PC-3 (cell line): ENCODE measurements around the gene TCF12. TPM values are rescaled to one million over a fixed set of nuclear protein-coding genes. Genes with fewer than 3 reads are reported as not detected.

Experiments
- ATAC-seq: fragments of 200-7000 bp; cut with Tn5 transposase; 2 replicates; pipeline ENCODE4 v1.9.1; 2020; ENCODE audit warnings: mild to moderate bottlenecking, moderate library complexity
- BruUV-seq: library from RNA; stranded (reverse); fragments of 400-500 nt; replicated peaks from 2 replicates; lab custom pipeline; 2021; lab: Mats Ljungman, UMichigan
- CTCF ChIA-PET: fragments of 300-600 bp; sonication (Branson Sonifier 250); formaldehyde crosslinking; loops from one replicate; lab custom pipeline; 2022; ENCODE audit warnings: antibody characterized with exemption; lab: Charles Lee
- POLR2A ChIA-PET: fragments of 300-600 bp; sonication (Branson Sonifier 250); formaldehyde crosslinking; loops from one replicate; lab custom pipeline; 2022; ENCODE audit warnings: antibody characterized with exemption; ENCODE audit not compliant: unreplicated experiment; lab: Charles Lee
- DNase-seq: peaks from one replicate; pipeline ENCODE4 v3.0.0-alpha.2; 2015
- H2AFZ ChIP-seq: fragments of 300-600 bp; sonication (generic); 2 replicates; pipeline ENCODE4 v1.6.0; 2016; ENCODE audit warnings: antibody characterized with exemption, low read length
- H3F3A ChIP-seq: fragments of 300-600 bp; sonication (generic); one replicate; pipeline ENCODE4 v1.6.0; 2017; ENCODE audit warnings: antibody characterized with exemption, low read length, control low read depth, mild to moderate bottlenecking; ENCODE audit not compliant: unreplicated experiment
- H3K27ac ChIP-seq: fragments of 300-600 bp; sonication (generic); 2 replicates; pipeline ENCODE4 v1.5.1; 2016; ENCODE audit warnings: mild to moderate bottlenecking, low read length
- H3K27me3 ChIP-seq: fragments of 300-600 bp; sonication (generic); 2 replicates; pipeline ENCODE4 v1.6.1; 2016; ENCODE audit warnings: low read length, mixed read lengths
- H3K36me3 ChIP-seq: fragments of 300-600 bp; sonication (generic); 2 replicates; pipeline ENCODE4 v1.6.1; 2016; ENCODE audit warnings: low read depth, mixed run types, low read length, mixed read lengths
- H3K4me1 ChIP-seq: fragments of 300-600 bp; sonication (generic); 2 replicates; pipeline ENCODE4 v1.5.1; 2016; ENCODE audit warnings: low read length; ENCODE audit not compliant: insufficient read depth
- H3K4me2 ChIP-seq: fragments of 300-600 bp; sonication (generic); 2 replicates; pipeline ENCODE4 v1.6.0; 2016; ENCODE audit warnings: low read length
- H3K4me3 ChIP-seq: fragments of 300-600 bp; sonication (generic); 2 replicates; pipeline ENCODE4 v1.5.1; 2016; ENCODE audit warnings: mild to moderate bottlenecking, low read length, mixed read lengths
- H3K79me2 ChIP-seq: fragments of 300-600 bp; sonication (generic); 2 replicates; pipeline ENCODE4 v1.6.1; 2017; ENCODE audit warnings: low read length, mixed read lengths
- H3K9ac ChIP-seq: fragments of 300-600 bp; sonication (generic); 2 replicates; pipeline ENCODE4 v1.6.0; 2016; ENCODE audit warnings: mild to moderate bottlenecking, low read length
- H3K9me2 ChIP-seq: fragments of 300-600 bp; sonication (generic); replicated peaks from 2 replicates; pipeline ENCODE4 v1.6.1; 2016; ENCODE audit warnings: mixed run types, low read length, mixed read lengths
- H3K9me3 ChIP-seq: fragments of 300-600 bp; sonication (generic); 2 replicates; pipeline ENCODE4 v1.6.1; 2016; ENCODE audit warnings: low read length, mixed read lengths
- H4K20me1 ChIP-seq: fragments of 300-600 bp; sonication (generic); 2 replicates; pipeline ENCODE4 v1.6.1; 2016; ENCODE audit warnings: low read length, mixed read lengths
- CTCF ChIP-seq: fragments of 300-600 bp; sonication (generic); conservative IDR thresholded peaks from 2 replicates; pipeline ENCODE4 v1.5.1; 2017; ENCODE audit warnings: antibody characterized with exemption, low read depth, mild to moderate bottlenecking, low read length
- EZH2 ChIP-seq: fragments of 300-600 bp; sonication (generic); IDR thresholded peaks from one replicate; pipeline ENCODE4 v1.6.1; 2017; ENCODE audit warnings: antibody characterized with exemption, mild to moderate bottlenecking, low read length; ENCODE audit not compliant: unreplicated experiment
- EZH2phosphoT487 ChIP-seq: fragments of 300-600 bp; sonication (generic); IDR thresholded peaks from 2 replicates; pipeline ENCODE4 v1.6.1; 2018; ENCODE audit warnings: mild to moderate bottlenecking, antibody characterized with exemption, low read length, borderline replicate concordance
- intact Hi-C: fragments of 100-400 bp; cut with micrococcal nuclease; formaldehyde crosslinking; loops from 2 replicates; pipeline ENCODE4 v1.9.0; 2023
- total RNA-seq: library from RNA; depleted of rRNA; stranded (reverse); fragments of >200 nt; gene quantifications from 2 replicates; pipeline ENCODE4 v1.2.3, GENCODE V29; 2014

The TCF12 gene
- total RNA-seq, 1 experiment from 2014 or later = 103 TPM

GRCh38 chr15:57032338-57032737, 113.9 kb downstream of the TCF12 start:
- Histone ChIP-seq H3K9ac (no peak overlapping the region), H4K20me1 (no peaks in the 10 kb centered on the region)
- CTCF ChIA-PET = no interaction called here

GRCh38 chr15:57033715-57034439, 115.4 kb downstream of the TCF12 start:
- DNase-seq (peak; percentile 37), ATAC-seq (peak; percentile 84)
- TF ChIP-seq CTCF (no peak), EZH2 (no peak), EZH2phosphoT487 (no peak)
- Histone ChIP-seq H3K9me3 (no peaks in the 10 kb centered on the region), H3F3A (no peaks in the 10 kb centered on the region), H3K4me3 (no peak overlapping the region), H3K9me2 (no peaks in the 10 kb centered on the region), H3K4me1 (peaks cover 3% of the 10 kb centered on the region; the same call in 1 of the 2 replicates), H3K27ac (no peak overlapping the region), H3K79me2 (peaks cover 26% of the 10 kb centered on the region), H3K9ac (no peak overlapping the region), H4K20me1 (no peaks in the 10 kb centered on the region), H2AFZ (no peak overlapping the region), H3K27me3 (no peaks in the 10 kb centered on the region), H3K4me2 (no peak overlapping the region), H3K36me3 (no peaks in the 10 kb centered on the region)
- no TSS peak for BruUV-seq
- intact Hi-C loops = no loop called here
- ChIA-PET POLR2A (interaction anchor here (0.6 kb wide), 2 partner anchors 351 to 712 kb away, joined by 3 read pairs; no protein-coding TSS in a partner anchor), CTCF (interaction anchor here (0.6 kb wide), 2 partner anchors 101 to 143 kb away, joined by 3 read pairs; no protein-coding TSS in a partner anchor)

More at GRCh38 chr15:57032338-57032737, 113.9 kb downstream of the TCF12 start:
- Histone ChIP-seq H3K9me2 (no peaks in the 10 kb centered on the region), H2AFZ (no peak overlapping the region), H3K9me3 (no peaks in the 10 kb centered on the region), H3K36me3 (no peaks in the 10 kb centered on the region), H3K4me1 (peaks cover 3% of the 10 kb centered on the region; the same call in 1 of the 2 replicates), H3K4me3 (no peak overlapping the region), H3K27me3 (no peaks in the 10 kb centered on the region), H3K27ac (no peak overlapping the region), H3F3A (no peaks in the 10 kb centered on the region), H3K79me2 (peaks cover 22% of the 10 kb centered on the region), H3K4me2 (no peak overlapping the region)
- POLR2A ChIA-PET = no interaction called here
- DNase-seq (no peak), ATAC-seq (no peak)
- no peak for TF ChIP-seq EZH2
- intact Hi-C loops = no loop called here
- BruUV-seq = no TSS peak

GRCh38 chr15:57034613-57035012, 116.2 kb downstream of the TCF12 start:
- Histone ChIP-seq H3K4me1 (peaks cover 3% of the 10 kb centered on the region; the same call in 1 of the 2 replicates), H3K9ac (no peak overlapping the region), H3F3A (no peaks in the 10 kb centered on the region), H3K27ac (no peak overlapping the region), H3K27me3 (no peaks in the 10 kb centered on the region), H3K79me2 (peaks cover 32% of the 10 kb centered on the region), H2AFZ (no peak overlapping the region), H4K20me1 (no peaks in the 10 kb centered on the region), H3K36me3 (no peaks in the 10 kb centered on the region), H3K9me3 (no peaks in the 10 kb centered on the region), H3K9me2 (no peaks in the 10 kb centered on the region), H3K4me2 (no peak overlapping the region), H3K4me3 (no peak overlapping the region)
- TF ChIP-seq EZH2 = no peak
- no peak for TF ChIP-seq CTCF
- no peak for TF ChIP-seq EZH2phosphoT487
- CTCF ChIA-PET = no interaction called here
- POLR2A ChIA-PET = no interaction called here
- no peak for ATAC-seq
- BruUV-seq = no TSS peak
- DNase-seq = no peak
- intact Hi-C loops = no loop called here
